Activated CD4-positive, alpha-beta T cell treated with anti-CD3 and anti-CD28 coated beads, Interleukin-2, amount 50 U/mL, for 1 hour (primary cell): ENCODE data around the gene UBL4A.

Source experiments
- DNase-seq: peaks from one replicate; pipeline ENCODE4 v3.0.0-alpha.2; 2020

The UBL4A gene

DNA sequence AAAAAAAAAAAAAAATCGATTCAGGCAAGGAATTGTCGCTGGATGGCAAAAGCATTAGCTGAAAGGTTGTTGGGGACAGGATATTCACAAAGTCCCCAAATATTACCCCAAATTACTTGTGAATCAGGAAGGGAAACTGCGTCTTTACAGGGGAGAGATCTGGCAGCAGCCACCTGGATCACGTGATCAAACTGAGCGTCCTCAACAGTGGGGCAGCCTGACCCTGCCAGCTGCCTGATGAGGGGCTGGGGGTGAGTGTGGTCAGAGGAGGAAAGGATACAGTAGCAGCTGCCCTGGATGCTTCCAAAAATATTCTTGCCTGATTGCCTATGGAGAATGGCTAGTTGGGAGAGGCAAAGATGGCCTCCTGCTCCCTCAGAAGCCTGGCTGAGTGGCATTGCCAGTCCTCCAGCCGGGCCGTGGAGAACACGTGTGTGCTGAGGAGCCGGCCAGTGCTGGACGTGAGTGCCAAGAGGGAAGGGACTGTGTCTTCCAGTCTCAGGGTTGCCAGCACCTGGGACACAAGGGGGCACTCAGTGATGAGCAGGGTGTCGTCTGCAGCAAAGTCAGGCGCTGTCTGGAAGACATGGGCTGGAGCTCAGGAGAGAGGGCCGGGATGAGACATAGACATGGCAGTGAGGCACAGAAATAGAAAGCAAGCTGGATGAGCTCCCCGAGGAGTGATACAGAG lies 4.4 kb downstream of the UBL4A start:
- DNase-seq = no peak

GRCh38 chrX:154481195-154481594 lies 5.2 kb downstream of the UBL4A start:
- DNase-seq = no peak

GRCh38 chrX:154478728-154479622 lies 7.4 kb downstream of the UBL4A start, which contains the start of gene LAGE3:
LAGE3 (minus strand) TSS chrX:154479281; CDS start chrX:154478915, 366 bp downstream.
- peak; percentile 93 for DNase-seq

DNA sequence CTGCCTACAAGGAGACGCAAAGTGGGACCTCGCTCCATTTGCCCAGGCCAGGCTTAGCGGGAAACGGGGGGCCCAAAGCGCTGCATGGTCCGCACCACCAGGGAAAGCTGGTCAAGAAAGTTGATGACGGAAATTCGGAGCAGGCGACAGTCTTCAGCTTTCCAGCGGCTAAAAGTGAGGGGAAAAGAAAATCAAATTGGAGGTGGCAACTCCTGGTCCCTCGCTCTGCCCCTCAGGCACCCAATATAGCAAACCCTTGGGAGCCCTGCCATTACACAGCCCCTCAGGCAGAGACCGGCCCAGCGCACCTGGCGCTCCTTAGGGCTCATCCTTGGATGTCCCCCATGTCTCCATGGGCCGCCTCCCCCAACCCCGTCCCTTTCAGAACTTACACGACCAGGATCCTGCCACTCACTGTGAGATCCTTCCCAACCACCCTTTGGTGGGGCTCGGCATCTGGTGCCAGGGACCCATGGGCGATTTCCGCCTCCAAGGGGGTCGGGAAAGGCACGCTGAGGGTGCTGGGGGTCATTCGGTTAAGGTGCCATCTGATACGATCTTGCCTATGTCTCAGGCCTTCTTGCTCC lies 8.4 kb downstream of the UBL4A start:
- DNase-seq = no peak

DNA sequence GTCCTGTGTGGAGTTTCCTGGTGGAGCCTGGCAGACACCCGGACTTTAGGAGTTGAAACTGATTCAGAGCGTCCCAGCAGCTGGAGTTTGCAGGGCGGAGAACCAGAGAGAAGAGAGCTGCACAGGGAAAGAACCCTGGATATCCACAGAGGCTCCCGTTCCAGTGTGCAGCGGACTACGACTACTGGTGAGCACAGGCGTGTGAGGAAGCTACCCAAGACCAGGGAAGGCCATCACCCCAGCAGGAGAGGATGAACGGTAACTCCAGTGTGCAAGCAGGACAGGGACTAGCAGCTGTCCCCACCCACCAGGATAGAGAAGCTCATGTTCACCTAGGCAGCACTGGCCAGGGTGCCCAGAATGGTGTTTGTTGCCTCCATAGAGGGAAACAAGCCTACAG lies 9.6 kb downstream of the UBL4A start:
- no peak for DNase-seq

- no peak for DNase-seq
Observed at GRCh38 chrX:154473683-154474082, 12.7 kb downstream of the UBL4A start.

GRCh38 chrX:154472685-154473632 lies 13.5 kb downstream of the UBL4A start:
- DNase-seq = no peak

DNA sequence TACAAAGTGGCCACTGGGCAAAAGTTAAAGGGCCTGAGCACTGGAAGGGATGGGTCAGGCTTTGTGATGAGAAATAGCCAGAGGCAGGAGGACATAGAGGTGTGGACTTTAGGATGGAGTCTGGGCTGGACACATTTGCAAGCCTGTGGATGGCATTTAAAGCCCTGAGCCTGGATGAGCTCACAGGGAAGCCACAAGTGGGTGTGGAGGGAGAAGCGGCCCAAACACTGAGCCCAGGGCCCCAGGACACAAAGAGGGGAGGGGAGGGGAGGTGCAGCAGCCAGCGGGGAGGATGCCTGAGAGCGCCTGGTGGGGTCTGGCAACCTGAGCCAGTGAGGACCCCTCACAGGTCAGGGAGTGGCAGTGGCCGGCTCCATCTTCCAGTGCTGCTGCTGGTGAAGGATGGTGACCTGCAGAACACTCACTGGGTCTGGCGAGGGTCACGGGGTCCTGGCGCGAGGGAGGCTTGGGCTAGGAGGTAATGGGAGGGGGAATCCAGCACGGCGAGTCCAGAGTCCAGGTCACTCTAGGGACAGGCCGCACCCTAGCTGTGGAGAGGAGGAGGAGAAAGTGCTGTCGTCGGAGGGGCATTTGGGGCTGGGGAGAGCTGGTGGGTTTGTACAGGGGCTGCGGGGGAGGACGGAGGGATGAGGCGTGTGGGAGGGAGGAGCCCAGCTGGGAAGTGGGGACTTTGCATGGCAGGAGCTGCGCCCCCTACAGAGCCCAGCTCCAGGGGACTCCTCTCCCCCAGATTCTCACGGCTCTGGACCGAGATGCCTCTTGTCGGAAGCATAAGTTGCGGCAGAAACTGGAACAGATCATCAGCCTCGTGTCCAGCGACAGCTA lies 14.4 kb downstream of the UBL4A start:
- no peak for DNase-seq

GRCh38 chrX:154470914-154471568 lies 15.4 kb downstream of the UBL4A start:
- DNase-seq = no peak

DNA sequence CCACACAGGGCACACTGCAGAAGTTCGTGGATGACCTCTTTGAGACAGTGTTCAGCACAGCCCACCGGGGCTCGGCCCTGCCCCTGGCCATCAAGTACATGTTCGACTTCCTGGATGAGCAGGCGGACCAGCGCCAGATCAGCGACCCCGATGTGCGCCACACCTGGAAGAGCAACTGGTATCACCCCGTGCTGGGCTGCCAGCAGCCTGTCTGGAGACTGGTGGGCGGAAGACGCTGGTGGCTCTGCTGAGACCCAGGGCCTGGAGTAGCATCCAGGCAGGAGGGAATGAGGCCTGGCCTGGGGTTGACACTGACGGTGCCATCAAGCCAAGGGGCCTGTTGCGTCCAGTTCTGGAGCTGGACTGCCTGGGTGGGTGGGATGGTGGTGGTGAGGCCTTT lies 16.0 kb downstream of the UBL4A start:
- DNase-seq = no peak

- no peak for DNase-seq
Observed at GRCh38 chrX:154469880-154470279, 16.5 kb downstream of the UBL4A start.

DNA sequence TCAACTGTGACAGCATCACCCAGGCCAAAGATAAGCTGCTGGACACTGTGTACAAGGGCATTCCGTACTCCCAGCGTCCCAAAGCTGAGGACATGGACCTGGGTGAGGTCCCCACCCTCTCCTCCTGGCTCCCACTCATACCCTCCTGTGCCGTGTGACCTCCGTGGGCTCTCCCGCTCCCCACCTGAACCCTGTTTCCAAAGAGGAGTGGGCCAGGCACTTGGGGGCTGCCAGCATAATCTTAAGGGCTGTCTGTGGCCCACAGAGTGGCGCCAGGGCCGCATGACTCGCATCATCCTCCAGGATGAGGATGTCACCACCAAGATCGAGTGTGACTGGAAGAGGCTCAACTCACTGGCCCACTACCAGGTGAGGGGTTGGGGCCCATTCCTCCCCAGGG lies 17.3 kb downstream of the UBL4A start:
- no peak for DNase-seq

GRCh38 chrX:154468217-154468616 lies 18.2 kb downstream of the UBL4A start:
- DNase-seq = no peak

DNA sequence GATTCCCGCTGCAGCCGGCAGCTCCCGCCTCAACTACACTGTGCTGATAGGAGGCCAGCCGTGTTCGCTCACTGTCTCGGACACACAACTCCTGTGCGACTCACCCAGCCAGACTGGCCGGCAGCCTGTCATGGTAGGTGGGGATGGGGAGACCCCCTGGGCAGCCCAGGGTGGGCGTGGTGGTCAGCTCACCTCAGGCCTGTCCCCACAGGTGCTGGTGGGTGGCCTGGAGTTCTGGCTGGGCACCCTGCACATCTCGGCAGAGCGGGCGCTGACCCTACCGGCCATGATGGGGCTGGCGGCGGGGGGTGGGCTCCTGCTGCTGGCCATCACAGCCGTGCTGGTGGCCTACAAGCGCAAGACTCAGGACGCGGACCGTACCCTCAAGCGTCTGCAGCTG lies 18.9 kb downstream of the UBL4A start:
- no peak for DNase-seq

DNA sequence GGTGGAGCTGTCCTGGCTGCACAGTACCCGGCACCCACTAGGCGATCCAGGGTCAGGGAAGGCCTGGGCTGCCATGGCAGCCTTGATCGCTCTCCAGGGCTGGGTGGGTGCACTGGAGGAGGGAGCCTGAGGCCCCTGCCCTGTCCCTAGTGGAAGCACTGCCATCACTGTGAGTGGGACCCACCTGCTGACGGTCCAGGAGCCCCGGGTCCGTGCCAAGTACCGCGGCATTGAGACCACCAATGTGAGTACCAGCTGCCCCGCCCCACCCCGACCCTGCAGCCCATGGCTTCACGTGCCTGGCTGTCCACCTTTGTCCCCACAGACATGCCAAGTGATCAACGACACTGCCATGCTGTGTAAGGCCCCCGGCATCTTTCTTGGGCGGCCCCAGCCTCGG lies 19.5 kb downstream of the UBL4A start:
- DNase-seq = no peak

DNA sequence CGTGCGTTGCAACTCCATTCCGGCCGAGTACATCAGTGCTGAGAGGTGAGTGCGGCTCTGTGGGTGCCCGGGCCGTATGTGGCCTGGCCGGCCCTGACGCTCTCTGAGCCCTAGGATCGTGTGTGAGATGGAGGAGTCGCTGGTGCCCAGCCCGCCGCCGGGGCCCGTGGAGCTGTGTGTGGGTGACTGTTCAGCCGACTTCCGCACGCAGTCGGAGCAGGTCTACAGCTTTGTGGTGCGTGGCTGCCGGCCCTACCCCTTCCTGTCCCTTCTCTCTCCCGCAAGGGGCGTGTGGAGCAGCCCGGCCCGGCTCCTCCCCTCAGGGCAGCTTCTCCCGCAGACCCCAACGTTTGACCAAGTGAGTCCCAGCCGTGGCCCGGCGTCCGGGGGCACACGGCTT lies 20.4 kb downstream of the UBL4A start:
- DNase-seq = no peak

- DNase-seq = no peak
Observed at GRCh38 chrX:154465601-154466000, 20.8 kb downstream of the UBL4A start.

- DNase-seq = no peak
Observed at GRCh38 chrX:154464806-154465365, 21.5 kb downstream of the UBL4A start.

- DNase-seq = no peak
Observed at GRCh38 chrX:154463611-154464220, 22.7 kb downstream of the UBL4A start.

- DNase-seq = no peak
Observed at GRCh38 chrX:154462396-154462795, 24.0 kb downstream of the UBL4A start.
